Fibroblast of villous mesenchyme (primary cell): ENCODE results near the gene HSDL2. TPM values are rescaled to one million over a fixed set of nuclear protein-coding genes. Genes with fewer than 3 reads are reported as not detected.
"Not testable (repeated sequence)": the region's sequence is repeated elsewhere in the genome, so short reads cannot be mapped to it uniquely, and the experiment has no call there.

Experiments
- DNase-seq: peaks from one replicate; pipeline ENCODE4 v3.0.0-alpha.2; 2010; ENCODE audit warnings: low read depth
- H3K4me3 ChIP-seq: 2 replicates; pipeline ENCODE4 v1.5.1; 2011; ENCODE audit warnings: low read depth, mild to moderate bottlenecking, low read length
- CTCF ChIP-seq: IDR thresholded peaks from 2 replicates; pipeline ENCODE4 v1.5.1; 2012; ENCODE audit warnings: low read depth, mild to moderate bottlenecking, low read length; ENCODE audit not compliant: insufficient read depth
- total RNA-seq: library from RNA; depleted of rRNA; stranded (reverse); fragments of >200 nt; gene quantifications from 2 replicates; pipeline ENCODE4 v1.2.3, GENCODE V29; 2012

HSDL2 gene
- total RNA-seq, 1 donor, result 55.3 TPM

GRCh38 chr9:112351184-112351583, 28.7 kb upstream of the HSDL2 start:
- DNase-seq, result no peak
- TF ChIP-seq CTCF, result no peak
- no peak overlapping the region for H3K4me3 ChIP-seq

- no peak for DNase-seq
- no peak for TF ChIP-seq CTCF
- H3K4me3 ChIP-seq, result no peak overlapping the region
Measured at GRCh38 chr9:112352209-112352608, 27.7 kb upstream of the HSDL2 start.

- DNase-seq, result no peak
- no peak for TF ChIP-seq CTCF
- no peak overlapping the region for H3K4me3 ChIP-seq
Measured at GRCh38 chr9:112354081-112354743, 25.7 kb upstream of the HSDL2 start.

GRCh38 chr9:112355427-112355897, 24.4 kb upstream of the HSDL2 start:
- TF ChIP-seq CTCF, result no peak
- DNase-seq, result peak; percentile 19
- H3K4me3 ChIP-seq, result no peak overlapping the region

- no peak for TF ChIP-seq CTCF
- peak; percentile 53 for DNase-seq
- H3K4me3 ChIP-seq, result no peak overlapping the region
Measured at GRCh38 chr9:112360047-112360804, 19.7 kb upstream of the HSDL2 start.

GRCh38 chr9:112361601-112362000, 18.3 kb upstream of the HSDL2 start:
- TF ChIP-seq CTCF, result peak; percentile 40

GRCh38 chr9:112364761-112365160, 15.1 kb upstream of the HSDL2 start:
- DNase-seq, result no peak
- no peak for TF ChIP-seq CTCF
- no peak overlapping the region for H3K4me3 ChIP-seq

More at GRCh38 chr9:112361601-112362000, 18.3 kb upstream of the HSDL2 start:
- peak; percentile 60 for DNase-seq
- no peak overlapping the region for H3K4me3 ChIP-seq

GRCh38 chr9:112365257-112365656, 14.7 kb upstream of the HSDL2 start:
- H3K4me3 ChIP-seq, DNase-seq: not testable (repeated sequence)
